Activated T-cell treated with anti-CD3 and anti-CD28 coated beads for 48 hours (primary cell): ENCODE data around the gene IGFBP1.
"Not testable (repeated sequence)": the region's sequence is repeated elsewhere in the genome, so short reads cannot be mapped to it uniquely, and the experiment has no call there.

Experiments used
- DNase-seq: peaks from one replicate; pipeline ENCODE4 v3.0.0-alpha.2; 2020; ENCODE audit warnings: low read depth

Gene IGFBP1

GRCh38 chr7:45888185-45888992, at the start of gene IGFBP1:
TSS of gene IGFBP1 (plus strand) at chr7:45888488. CDS start at chr7:45888653, 165 bp downstream.
- no peak for DNase-seq

- not testable (repeated sequence) for DNase-seq
Measured at GRCh38 chr7:45838852-45839251, 49.4 kb upstream of the IGFBP1 start.

GRCh38 chr7:45841926-45842717, 46.2 kb upstream of the IGFBP1 start:
- not testable (repeated sequence) for DNase-seq

GRCh38 chr7:45846536-45846935, 41.8 kb upstream of the IGFBP1 start:
- not testable (repeated sequence) for DNase-seq

- DNase-seq: not testable (repeated sequence)
Measured at GRCh38 chr7:45848734-45849133, 39.6 kb upstream of the IGFBP1 start.

- DNase-seq: not testable (repeated sequence)
Measured at GRCh38 chr7:45852984-45853383, 35.3 kb upstream of the IGFBP1 start.

- DNase-seq: not testable (repeated sequence)
Measured at GRCh38 chr7:45853491-45853890, 34.8 kb upstream of the IGFBP1 start.

GRCh38 chr7:45855680-45856079, 32.6 kb upstream of the IGFBP1 start:
- DNase-seq: not testable (repeated sequence)

GRCh38 chr7:45856888-45857287, 31.4 kb upstream of the IGFBP1 start:
- DNase-seq: not testable (repeated sequence)

- DNase-seq: no peak
Measured at GRCh38 chr7:45863715-45864114, 24.6 kb upstream of the IGFBP1 start.

GRCh38 chr7:45865594-45866410, 22.5 kb upstream of the IGFBP1 start:
- no peak for DNase-seq

- no peak for DNase-seq
Measured at GRCh38 chr7:45867471-45867870, 20.8 kb upstream of the IGFBP1 start.

- no peak for DNase-seq
Measured at GRCh38 chr7:45869426-45869825, 18.9 kb upstream of the IGFBP1 start.

- no peak for DNase-seq
Measured at GRCh38 chr7:45872116-45873034, 15.9 kb upstream of the IGFBP1 start.

- no peak for DNase-seq
Measured at GRCh38 chr7:45873035-45873354, 15.3 kb upstream of the IGFBP1 start, which contains the start of gene CCDC201. TSS of gene CCDC201 (minus strand) at chr7:45873082. CDS start at chr7:45873007, 75 bp downstream.

GRCh38 chr7:45873355-45873754, 14.9 kb upstream of the IGFBP1 start:
- no peak for DNase-seq

GRCh38 chr7:45874408-45875131, 13.7 kb upstream of the IGFBP1 start:
- DNase-seq: no peak

- DNase-seq: no peak
Measured at GRCh38 chr7:45876519-45876918, 11.8 kb upstream of the IGFBP1 start.

- DNase-seq: no peak
Measured at GRCh38 chr7:45878457-45879144, 9.7 kb upstream of the IGFBP1 start.

- DNase-seq: no peak
Measured at GRCh38 chr7:45880433-45880860, 7.8 kb upstream of the IGFBP1 start.
